ELF-1 (cell line): ENCODE measurements around the gene TRO.

Experiments used
- DNase-seq: peaks from one replicate; pipeline ENCODE4 v3.0.0-alpha.2; 2016; ENCODE audit warnings: low read depth, low spot score

Gene TRO

GRCh38 chrX:54920610-54921426 is at the start of gene TRO:
Gene TRO (plus strand): TSS chrX:54920824. CDS start chrX:54922247, 1,423 bp downstream.
- DNase-seq = peak; percentile 80

GRCh38 chrX:54885740-54886139 is 34.9 kb upstream of the TRO start:
- DNase-seq = no peak

- peak; percentile 27 for DNase-seq
Measured at GRCh38 chrX:54891573-54891972, 29.1 kb upstream of the TRO start.

- DNase-seq = peak; percentile 20
Measured at GRCh38 chrX:54894159-54894558, 26.5 kb upstream of the TRO start.

- no peak for DNase-seq
Measured at GRCh38 chrX:54909941-54910340, 10.7 kb upstream of the TRO start.

DNA sequence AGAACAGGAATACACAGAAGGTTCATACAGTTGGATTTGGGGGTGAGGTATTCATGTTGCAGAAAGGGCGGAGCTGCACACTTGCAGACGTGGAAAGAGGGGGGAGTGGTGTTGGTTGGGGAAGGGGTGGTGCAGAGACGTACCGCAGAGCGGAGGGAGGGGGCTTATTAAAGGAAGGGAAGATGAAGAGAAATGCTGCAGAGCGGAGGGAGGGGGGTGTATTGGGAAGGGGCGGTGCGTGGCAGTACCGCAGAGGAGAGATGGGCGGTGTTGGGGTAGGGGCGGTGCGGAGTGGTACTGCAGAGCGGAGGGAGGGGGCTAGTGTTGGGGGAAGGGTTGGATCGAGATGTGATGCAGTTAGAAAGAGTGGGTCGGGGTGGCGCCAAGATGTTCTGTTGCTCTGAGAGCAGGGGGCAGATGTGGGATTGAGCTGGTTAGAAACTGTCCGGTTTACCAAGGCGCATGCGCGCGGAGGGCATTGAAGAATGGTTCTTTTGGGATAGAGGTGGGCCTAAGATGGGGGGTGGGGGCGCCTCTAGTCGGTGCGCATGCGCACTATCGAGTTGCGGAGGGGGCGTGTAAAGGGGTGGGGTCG is 900 bp downstream of the TRO start:
- DNase-seq = peak; percentile 88

DNA sequence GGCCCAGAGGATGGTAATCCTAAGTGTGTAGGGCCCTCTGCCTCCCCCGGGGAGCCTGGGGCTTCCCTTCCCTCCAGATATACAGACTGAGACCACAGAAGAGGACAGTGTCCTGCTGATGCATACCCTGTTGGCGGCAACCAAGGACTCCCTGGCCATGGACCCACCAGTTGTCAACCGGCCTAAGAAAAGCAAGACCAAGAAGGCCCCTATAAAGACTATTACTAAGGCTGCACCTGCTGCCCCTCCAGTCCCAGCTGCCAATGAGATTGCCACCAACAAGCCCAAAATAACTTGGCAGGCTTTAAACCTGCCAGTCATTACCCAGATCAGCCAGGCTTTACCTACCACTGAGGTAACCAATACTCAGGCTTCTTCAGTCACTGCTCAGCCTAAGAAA is 1.9 kb downstream of the TRO start:
- DNase-seq = no peak

DNA sequence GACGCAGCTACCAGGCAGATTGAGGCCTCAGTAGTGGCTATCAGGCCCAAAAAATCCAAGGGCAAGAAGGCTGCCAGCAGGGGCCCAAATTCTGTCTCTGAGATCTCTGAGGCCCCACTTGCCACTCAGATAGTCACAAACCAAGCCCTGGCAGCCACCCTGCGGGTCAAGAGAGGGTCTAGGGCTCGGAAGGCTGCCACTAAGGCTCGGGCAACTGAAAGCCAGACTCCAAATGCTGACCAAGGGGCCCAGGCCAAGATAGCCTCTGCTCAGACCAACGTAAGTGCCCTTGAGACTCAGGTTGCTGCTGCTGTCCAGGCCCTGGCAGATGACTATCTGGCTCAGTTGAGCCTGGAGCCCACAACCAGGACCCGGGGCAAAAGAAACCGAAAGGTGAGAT is 2.8 kb downstream of the TRO start:
- no peak for DNase-seq

DNA sequence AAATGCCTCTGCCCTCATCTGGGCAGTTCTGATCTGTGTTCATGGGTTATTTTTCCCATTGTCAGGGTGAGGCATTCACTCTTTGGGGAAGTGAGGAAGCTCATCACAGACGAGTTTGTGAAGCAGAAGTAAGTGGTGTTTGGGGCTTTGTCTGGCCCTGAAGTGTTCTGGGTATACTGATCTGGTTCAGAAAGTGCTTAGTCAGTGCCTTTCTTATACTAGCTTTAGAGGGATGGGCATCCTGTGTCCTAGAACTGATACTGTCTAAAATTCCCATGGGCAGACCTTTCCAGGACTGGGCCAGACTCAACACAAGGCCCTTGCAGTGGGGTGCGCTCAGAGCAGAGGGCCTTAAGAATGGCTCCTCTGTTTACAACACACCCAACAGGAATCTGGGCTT is 6.4 kb downstream of the TRO start:
- no peak for DNase-seq

GRCh38 chrX:54928876-54929275 is 8.3 kb downstream of the TRO start:
- no peak for DNase-seq

DNA sequence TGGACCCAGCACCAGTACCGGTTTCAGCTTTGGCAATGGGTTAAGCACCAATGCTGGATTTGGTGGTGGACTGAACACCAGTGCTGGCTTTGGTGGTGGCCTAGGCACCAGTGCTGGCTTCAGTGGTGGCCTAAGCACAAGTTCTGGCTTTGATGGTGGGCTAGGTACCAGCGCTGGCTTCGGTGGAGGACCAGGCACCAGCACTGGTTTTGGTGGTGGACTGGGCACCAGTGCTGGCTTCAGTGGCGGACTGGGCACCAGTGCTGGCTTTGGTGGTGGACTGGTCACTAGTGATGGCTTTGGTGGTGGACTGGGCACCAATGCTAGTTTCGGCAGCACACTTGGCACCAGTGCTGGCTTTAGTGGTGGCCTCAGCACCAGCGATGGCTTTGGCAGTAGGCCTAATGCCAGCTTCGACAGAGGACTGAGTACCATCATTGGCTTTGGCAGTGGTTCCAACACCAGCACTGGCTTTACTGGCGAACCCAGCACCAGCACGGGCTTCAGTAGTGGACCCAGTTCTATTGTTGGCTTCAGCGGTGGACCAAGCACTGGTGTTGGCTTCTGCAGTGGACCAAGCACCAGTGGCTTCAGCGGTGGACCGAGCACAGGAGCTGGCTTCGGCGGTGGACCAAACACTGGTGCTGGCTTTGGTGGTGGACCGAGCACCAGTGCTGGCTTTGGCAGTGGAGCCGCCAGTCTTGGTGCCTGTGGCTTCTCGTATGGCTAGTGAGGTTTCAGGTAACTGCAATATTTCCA is 9.8 kb downstream of the TRO start:
- DNase-seq = no peak

- DNase-seq = no peak
Measured at GRCh38 chrX:54931107-54931506, 10.5 kb downstream of the TRO start.

DNA sequence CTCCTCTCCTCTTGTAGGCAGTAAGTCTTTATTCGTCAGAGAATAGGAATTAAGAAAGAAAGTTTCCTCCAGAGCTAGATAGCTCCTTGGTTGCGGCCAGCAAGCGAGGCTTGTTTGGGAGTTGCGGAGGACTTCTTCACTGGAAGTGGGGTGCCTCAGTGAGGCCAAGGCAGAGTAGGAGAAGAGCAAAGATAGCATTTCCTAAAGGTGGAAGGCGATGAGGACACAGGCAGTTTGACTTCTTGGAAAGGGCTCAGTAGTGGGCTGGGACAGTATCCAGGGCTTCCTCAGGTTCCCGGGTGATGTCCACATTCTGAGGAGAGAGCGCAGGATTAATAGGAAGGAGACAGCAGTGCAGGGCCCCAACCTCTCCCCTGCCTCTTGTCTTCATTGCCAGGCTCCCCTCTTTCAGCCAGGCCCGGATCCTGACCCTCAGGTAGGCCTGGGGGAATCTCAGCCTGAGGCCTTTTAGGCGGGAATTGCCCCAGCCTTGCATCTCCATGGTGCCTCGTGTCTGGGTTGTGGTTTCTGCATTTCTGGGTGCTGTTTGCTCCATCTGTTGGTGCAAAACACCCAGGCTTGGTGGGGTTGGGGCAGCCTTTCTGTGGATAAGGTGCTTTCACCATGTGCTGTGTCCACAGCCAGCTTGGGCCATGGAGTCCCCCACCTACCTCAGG is 12.7 kb downstream of the TRO start:
- no peak for DNase-seq

DNA sequence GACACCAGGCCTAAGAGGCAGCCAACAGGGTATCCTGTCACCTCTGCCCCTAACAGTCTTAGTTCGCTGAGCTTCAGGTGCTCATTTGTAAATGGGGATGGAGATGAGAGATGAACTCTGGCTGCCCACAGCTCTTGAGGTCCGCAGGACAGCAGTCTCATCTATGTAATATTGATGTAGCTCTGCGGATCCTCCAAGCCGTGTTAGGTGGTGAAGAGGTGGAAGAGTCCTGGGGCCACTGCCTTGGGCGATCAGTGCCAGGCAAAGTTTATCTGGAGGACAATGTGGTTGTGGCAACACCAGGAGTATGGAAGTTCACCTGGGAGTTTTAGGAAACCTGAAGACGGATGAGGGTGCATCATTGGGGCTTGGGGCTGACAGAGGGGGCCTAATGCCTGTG is 13.4 kb downstream of the TRO start:
- DNase-seq = no peak

DNA sequence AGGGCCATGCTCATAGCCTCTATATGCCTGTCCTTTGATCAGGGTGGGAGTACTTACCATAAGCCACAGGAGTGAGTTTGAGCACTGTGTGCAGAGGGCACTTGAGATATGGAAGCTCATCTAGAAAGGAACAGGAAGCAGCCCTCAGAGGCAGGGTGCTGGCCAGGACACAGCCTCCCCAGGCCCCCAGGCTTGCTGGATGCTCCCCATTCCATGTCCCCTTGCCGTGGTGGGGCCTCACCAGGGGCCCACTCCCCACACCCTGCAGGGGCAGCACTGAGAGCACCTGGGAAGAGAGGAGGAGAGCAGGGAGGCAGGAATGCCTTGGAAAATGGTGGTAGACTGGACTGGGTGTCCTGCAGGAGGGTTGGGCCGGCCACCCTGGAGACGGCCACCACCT is 14.3 kb downstream of the TRO start:
- no peak for DNase-seq

DNA sequence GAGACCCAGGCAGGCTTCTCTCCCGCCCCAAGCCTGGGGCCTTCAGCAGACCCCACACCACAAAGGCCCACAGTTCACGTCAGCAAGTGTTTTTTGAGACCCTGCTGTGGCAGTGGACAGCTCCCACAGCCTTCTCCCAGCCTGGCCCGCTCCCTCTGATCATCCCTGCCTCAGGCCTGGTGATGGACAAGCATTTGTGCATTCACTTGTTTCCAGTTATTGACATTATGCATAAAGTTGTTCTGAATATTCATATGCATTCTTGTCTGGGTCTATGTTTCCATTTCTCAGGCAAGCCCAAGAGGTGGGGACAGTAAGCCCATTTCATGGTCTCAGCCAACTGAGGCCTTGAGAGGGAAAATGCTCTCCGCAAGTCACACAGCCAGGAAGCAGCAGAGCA is 14.7 kb downstream of the TRO start:
- no peak for DNase-seq

DNA sequence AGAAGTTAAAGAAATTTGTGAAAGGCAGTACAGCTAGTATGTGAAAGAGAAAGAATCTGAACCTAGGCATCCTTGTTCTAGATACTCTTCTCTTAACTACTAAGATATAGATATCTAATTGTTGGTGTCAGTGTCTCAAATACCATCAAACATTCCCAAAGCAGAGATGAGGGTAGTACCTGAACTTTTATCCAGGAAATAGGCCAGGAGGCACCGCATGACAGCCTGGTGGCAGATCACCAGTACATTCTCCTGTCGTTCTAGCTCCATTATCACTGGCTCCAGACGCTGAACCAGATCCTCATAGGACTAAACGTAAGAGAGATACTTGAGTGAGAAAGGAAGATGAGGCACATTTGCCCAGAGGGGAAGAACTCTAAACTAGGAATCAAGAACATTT is 16.8 kb downstream of the TRO start:
- DNase-seq = no peak

DNA sequence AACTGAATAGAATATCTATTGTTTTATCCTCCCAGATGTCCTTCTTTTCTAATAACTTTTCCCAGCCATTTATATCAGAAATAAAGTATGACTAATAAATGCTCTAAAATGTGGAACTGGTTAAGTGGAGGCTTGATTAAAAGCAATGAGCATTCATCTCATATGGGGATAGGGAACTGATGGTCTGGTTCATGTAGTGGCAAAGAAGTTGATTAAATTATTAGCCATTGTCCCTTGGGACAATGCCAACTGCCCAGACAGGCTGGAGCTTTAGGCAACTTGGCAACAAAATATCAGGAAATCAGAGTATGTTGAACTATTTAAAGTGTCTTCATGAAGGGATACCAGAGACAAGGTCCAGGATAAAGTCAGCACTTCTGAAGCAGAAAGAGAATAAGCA is 24.2 kb downstream of the TRO start:
- no peak for DNase-seq

DNA sequence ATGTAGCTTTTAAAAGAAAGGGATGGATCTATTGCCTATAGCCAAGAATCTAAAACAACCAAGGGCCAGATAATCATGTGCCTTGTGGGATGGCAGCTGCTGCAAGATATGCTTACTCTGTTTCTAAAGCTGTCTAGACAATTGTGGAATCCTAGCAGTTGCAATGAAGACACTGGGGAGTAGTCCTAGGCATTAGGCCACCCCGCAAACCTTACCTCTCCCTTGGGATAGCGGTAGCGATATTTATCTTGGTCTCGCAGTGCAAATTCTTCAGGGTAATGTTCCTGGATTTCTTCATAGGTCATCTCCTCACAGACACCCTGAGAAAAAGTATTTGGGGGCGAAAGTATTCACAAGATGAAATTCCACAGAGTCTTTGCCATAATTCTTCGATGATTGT is 24.6 kb downstream of the TRO start:
- no peak for DNase-seq

GRCh38 chrX:54950730-54951375 is 30.2 kb downstream of the TRO start:
- DNase-seq = no peak

DNA sequence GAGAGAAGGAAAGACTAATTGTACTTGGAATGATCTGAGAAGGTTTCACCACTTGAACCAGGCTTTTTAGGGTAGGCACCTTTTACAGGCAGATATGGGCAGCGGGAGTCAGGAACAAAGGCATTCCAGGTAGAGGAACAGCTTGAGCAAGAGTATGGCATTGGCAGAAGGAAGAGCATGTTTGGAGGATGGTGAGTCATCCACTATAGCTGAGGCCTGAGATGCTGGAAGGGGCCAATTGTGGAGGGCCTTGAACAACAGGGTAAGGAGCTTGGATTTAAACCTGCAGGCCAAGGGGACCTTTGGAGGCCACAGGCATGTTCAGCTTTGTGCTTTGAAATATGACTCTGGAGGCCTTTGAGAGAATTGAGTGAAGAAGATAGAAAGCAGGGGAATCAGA is 41.1 kb downstream of the TRO start:
- DNase-seq = no peak
